ENCODE results near the gene SP2. TPM values are rescaled to one million over a fixed set of nuclear protein-coding genes. Genes with fewer than 3 reads are reported as not detected.

SP2 gene
- total RNA-seq, 1 experiment from 2014 or later, result 22.2 TPM

GRCh38 chr17:47862621-47863440 is 33.2 kb upstream of the SP2 start:
- H3K27me3 ChIP-seq (ENCODE audit: insufficient read depth, low read length), result no peaks in the 10 kb centered on the region
- peak; percentile 80 for ATAC-seq
- peak overlapping the region in 1 of 2 experiments; percentile 23; a peak in 2 of 4 replicates for H3K4me3 ChIP-seq (replicated peaks in 1 of 2; ENCODE audit: low read depth in 1 of 2, low read length in 2 of 2)
- peak overlapping the region; percentile 41 for H3K9ac ChIP-seq (ENCODE audit: low read length)
- H4K20me1 ChIP-seq (ENCODE audit: insufficient read depth), result no peaks in the 10 kb centered on the region
- H3K4me2 ChIP-seq (ENCODE audit: low read length), result peak overlapping the region; percentile 65
- BruUV-seq (replicated peaks), result no TSS peak
- H3K9me2 ChIP-seq (ENCODE audit: insufficient read depth), result no peaks in the 10 kb centered on the region
- no peaks in the 10 kb centered on the region for H3K36me3 ChIP-seq (ENCODE audit: control insufficient read depth in 1 of 2, insufficient read depth in 2 of 2, low read length in 2 of 2)
- H3K79me2 ChIP-seq (ENCODE audit: insufficient read depth, low read length), result no peaks in the 10 kb centered on the region
- H3K4me1 ChIP-seq (ENCODE audit: control insufficient read depth in 1 of 2, insufficient read depth in 2 of 2, low read length in 2 of 2), result peaks cover 11 to 18% of the 10 kb centered on the region in 2 experiments
- peak; percentile 66 for DNase-seq (ENCODE audit: low read depth, low spot score)
- ChIA-PET POLR2A (interaction anchor here (0.7 to 1.4 kb wide), 4 partner anchors 9 to 98 kb away, joined by 3 to 8 read pairs (median 4); partner anchors contain the start of genes SP2 and SP6), RAD21 (ENCODE audit: low non-redundant PET in 1 of 2, low total read pairs in 2 of 2, uncharacterized antibody in 2 of 2, unreplicated experiment in 2 of 2) (no interaction called here), CTCF (interaction anchor here (1.1 to 2.4 kb wide), 3 partner anchors 19 to 27 kb away, joined by 4 to 15 read pairs (median 5); partner anchors contain the start of gene SCRN2)
- H3K9me3 ChIP-seq (ENCODE audit: control insufficient read depth in 1 of 2, insufficient read depth in 1 of 2, low read depth in 1 of 2, low read length in 2 of 2), result no peaks in the 10 kb centered on the region
- H3K27ac ChIP-seq (ENCODE audit: low read depth, low read length), result peak overlapping the region; percentile 32; the same call in 1 of the 2 replicates
- peak overlapping the region; percentile 24 for H2AFZ ChIP-seq (ENCODE audit: low read depth, low read length, poor library complexity, severe bottlenecking)
- intact Hi-C loops (cut with micrococcal nuclease), result no loop called here
- TF ChIP-seq POLR2A (IDR thresholded peaks at IDR 0.05; ENCODE audit: borderline replicate concordance, extremely low read depth, insufficient read depth, insufficient read length) (no peak), TCF7L2 (IDR thresholded peaks at IDR 0.05; ENCODE audit: borderline replicate concordance, extremely low read depth, insufficient read depth, insufficient read length) (no peak), CEBPB (IDR thresholded peaks at IDR 0.05; ENCODE audit: low read depth) (no peak), EZH2phosphoT487 (IDR thresholded peaks at IDR 0.05; ENCODE audit: borderline replicate concordance) (no peak), SIN3A (IDR thresholded peaks at IDR 0.05; ENCODE audit: low read depth) (peak; percentile 79), SRF (IDR thresholded peaks at IDR 0.05; ENCODE audit: low read depth) (no peak; the same call in 1 of the 2 replicates), EGR1 (IDR thresholded peaks at IDR 0.05; ENCODE audit: low read depth) (no peak), SP1 (IDR thresholded peaks at IDR 0.05; ENCODE audit: low read depth) (peak; percentile 91), RAD21 (IDR thresholded peaks at IDR 0.05; ENCODE audit: low read depth) (no peak), FOSL1 (IDR thresholded peaks at IDR 0.05; ENCODE audit: low read depth) (peak; percentile 93), ZFX (IDR thresholded peaks at IDR 0.05) (no peak; the same call in 1 of the 2 replicates), POLR2AphosphoS5 (IDR thresholded peaks at IDR 0.05; ENCODE audit: low read depth, low read length) (peak; percentile 63; the same call in 1 of the 2 replicates), ATF3 (IDR thresholded peaks at IDR 0.05) (no peak), ZBTB33 (IDR thresholded peaks at IDR 0.05; ENCODE audit: extremely low read depth, insufficient replicate concordance, low read length) (no peak), YY1 (IDR thresholded peaks at IDR 0.05; ENCODE audit: extremely low read depth, insufficient replicate concordance, low read depth, low read length) (peak; percentile 52), ELF1 (IDR thresholded peaks at IDR 0.05; ENCODE audit: borderline replicate concordance, low read depth) (no peak; the same call in 1 of the 2 replicates), EZH2 (IDR thresholded peaks at IDR 0.05) (no peak), MAX (IDR thresholded peaks at IDR 0.05) (peak; percentile 90), REST (IDR thresholded peaks at IDR 0.05; ENCODE audit: low read depth) (no peak), CBX3 (IDR thresholded peaks at IDR 0.05; ENCODE audit: low read depth) (peak; percentile 91)
